Right atrium auricular region (tissue), 2 donors: ENCODE data around the gene CEP57. TPM values are rescaled to one million over a fixed set of nuclear protein-coding genes. Genes with fewer than 3 reads are reported as not detected.

Experiments used
- DNase-seq: peaks from one replicate; pipeline ENCODE4 v3.0.0-alpha.2; 2019; ENCODE audit warnings: low spot score
- H3K27ac ChIP-seq, 2 donors: fragments of 200-600 bp; sonication (generic); 1 replicate in 1 of 2; 2 replicates in 1 of 2; pipeline ENCODE4 v1.5.1; 2016 to 2019
- H3K27me3 ChIP-seq, 2 donors: fragments of 200-600 bp; sonication (generic); one replicate each; pipeline versions ENCODE4 v1.5.1 to v1.6.0; 2017 to 2019
- H3K36me3 ChIP-seq: fragments of 200-600 bp; sonication (generic); one replicate; pipeline ENCODE4 v1.5.1; 2016
- H3K4me1 ChIP-seq, 2 donors: fragments of 200-600 bp; sonication (generic); one replicate each; pipeline versions ENCODE4 v1.5.1 to v1.6.0; 2017 to 2019
- H3K4me3 ChIP-seq, 2 donors: fragments of 200-600 bp; sonication (generic); 1 replicate in 1 of 2; 2 replicates in 1 of 2; pipeline ENCODE4 v1.5.1; 2017 to 2019; ENCODE audit warnings: mild to moderate bottlenecking in 1 of 2, moderate library complexity in 1 of 2
- H3K9me3 ChIP-seq, 2 donors: fragments of 200-600 bp; sonication (generic); one replicate each; pipeline ENCODE4 v1.5.1; 2019
- total RNA-seq, 2 donors: library from RNA; depleted of rRNA; stranded (reverse); fragments of >200 nt; gene quantifications; one replicate each; pipeline ENCODE4 v1.1.0, GENCODE V29; 2016
- TF ChIP-seq, protein P1 (sequence below), 2 donors: fragments of 200-600 bp; sonication (generic); IDR thresholded peaks; one replicate each; pipeline ENCODE4 v1.5.1; 2019; ENCODE audit warnings: antibody characterized with exemption in 2 of 2

Gene CEP57
- total RNA-seq, 2 donors from 2014 or later = 16.1 to 20.0 TPM

DNA sequence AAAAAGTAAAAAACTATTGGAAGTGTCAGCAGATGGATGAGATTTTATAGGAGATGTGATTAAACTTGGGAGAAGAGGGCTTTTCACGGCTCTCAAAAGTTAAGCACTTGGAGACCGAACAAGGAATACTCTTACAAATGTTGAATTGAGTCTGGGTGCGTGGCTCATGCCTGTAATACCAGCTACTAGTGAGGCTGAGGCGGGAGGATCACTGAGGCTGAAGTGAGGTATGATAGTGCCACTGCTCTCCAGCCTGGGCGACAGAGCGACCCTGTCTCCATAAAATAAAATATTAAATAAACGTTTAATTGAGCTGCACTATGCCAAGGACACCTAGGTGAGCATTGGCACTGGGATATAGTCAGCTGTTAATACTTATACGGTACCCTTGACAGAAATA lies 1.9 kb downstream of the CEP57 start:
- Histone ChIP-seq H3K36me3 (no peaks in the 10 kb centered on the region), H3K4me3 (no peak overlapping the region), H3K9me3 (no peaks in the 10 kb centered on the region), H3K4me1 (peaks cover 0 to 22% of the 10 kb centered on the region in 2 donors), H3K27ac (no peak overlapping the region), H3K27me3 (no peaks in the 10 kb centered on the region)
- TF ChIP-seq, protein P1, sequence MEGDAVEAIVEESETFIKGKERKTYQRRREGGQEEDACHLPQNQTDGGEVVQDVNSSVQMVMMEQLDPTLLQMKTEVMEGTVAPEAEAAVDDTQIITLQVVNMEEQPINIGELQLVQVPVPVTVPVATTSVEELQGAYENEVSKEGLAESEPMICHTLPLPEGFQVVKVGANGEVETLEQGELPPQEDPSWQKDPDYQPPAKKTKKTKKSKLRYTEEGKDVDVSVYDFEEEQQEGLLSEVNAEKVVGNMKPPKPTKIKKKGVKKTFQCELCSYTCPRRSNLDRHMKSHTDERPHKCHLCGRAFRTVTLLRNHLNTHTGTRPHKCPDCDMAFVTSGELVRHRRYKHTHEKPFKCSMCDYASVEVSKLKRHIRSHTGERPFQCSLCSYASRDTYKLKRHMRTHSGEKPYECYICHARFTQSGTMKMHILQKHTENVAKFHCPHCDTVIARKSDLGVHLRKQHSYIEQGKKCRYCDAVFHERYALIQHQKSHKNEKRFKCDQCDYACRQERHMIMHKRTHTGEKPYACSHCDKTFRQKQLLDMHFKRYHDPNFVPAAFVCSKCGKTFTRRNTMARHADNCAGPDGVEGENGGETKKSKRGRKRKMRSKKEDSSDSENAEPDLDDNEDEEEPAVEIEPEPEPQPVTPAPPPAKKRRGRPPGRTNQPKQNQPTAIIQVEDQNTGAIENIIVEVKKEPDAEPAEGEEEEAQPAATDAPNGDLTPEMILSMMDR (IDR thresholded peaks at IDR 0.05) = no peak
- DNase-seq = no peak

DNA sequence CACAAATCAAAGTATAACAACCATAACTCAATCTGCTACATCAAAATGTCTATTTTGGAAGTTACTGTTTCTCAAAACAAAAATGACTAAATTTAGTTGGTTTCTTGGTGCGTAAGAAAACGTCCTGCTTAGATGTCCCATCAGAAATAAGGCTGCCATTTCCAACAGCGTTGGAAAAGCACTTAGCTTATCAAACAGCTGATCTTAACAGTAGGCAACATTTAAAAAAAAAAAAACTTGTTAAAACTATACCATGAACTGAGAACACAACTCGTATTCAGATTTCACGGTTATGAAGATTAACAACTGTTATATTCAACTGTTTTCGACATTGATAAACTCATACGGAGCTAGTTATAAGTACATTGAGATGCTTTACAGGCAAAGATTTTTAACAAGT lies 2.4 kb downstream of the CEP57 start:
- H3K36me3 ChIP-seq = no peaks in the 10 kb centered on the region
- no peaks in the 10 kb centered on the region for H3K27me3 ChIP-seq
- DNase-seq = no peak
- TF ChIP-seq, protein P1 (IDR thresholded peaks at IDR 0.05) = no peak
- no peak overlapping the region for H3K4me3 ChIP-seq
- no peaks in the 10 kb centered on the region for H3K9me3 ChIP-seq
- H3K4me1 ChIP-seq = peaks cover 0 to 22% of the 10 kb centered on the region in 2 donors
- no peak overlapping the region for H3K27ac ChIP-seq

DNA sequence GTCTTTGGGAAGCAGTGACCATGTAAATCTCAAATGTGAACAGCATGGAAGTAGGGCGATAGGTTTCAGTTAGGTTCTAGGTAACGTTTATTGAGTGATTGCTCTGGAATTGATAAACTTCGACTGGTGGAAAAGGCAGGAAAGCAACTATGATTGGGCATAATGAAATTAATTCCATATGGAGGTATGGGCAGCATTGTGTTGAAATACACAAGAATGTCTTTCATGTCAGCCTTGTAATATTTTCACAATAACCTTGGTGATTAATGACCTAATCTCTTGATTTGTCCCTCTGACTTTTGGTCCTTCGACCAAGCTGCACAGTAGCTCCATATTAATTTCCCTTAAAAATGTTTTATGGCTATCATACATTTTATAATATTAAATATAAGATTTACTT lies 2.8 kb downstream of the CEP57 start:
- Histone ChIP-seq H3K9me3 (no peaks in the 10 kb centered on the region), H3K4me1 (peaks cover 0 to 21% of the 10 kb centered on the region in 2 donors), H3K27ac (no peak overlapping the region), H3K27me3 (no peaks in the 10 kb centered on the region), H3K4me3 (no peak overlapping the region), H3K36me3 (no peaks in the 10 kb centered on the region)
- TF ChIP-seq, protein P1 (IDR thresholded peaks at IDR 0.05) = no peak
- DNase-seq = no peak

DNA sequence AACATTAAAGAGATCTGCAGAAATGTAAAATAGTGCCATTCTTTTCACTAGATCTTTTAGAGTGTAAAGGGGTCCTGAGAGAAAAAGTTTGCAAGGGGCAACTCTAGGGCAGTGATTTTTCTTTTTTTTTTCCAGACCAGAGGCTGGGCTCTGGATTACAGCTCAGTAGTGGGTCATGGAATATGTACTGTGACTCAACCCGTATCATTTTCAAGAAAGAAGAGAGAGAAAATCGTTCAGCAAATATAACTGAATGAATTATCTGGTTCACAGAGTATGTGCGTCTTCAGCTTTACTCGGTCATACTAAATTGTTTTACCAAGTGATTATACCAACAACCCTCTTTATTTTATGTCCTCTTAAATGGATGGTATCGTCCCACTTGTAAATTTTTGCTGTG lies 3.8 kb downstream of the CEP57 start:
- Histone ChIP-seq H3K4me3 (no peak overlapping the region), H3K27ac (no peak overlapping the region), H3K4me1 (peaks cover 0 to 14% of the 10 kb centered on the region in 2 donors), H3K27me3 (no peaks in the 10 kb centered on the region), H3K36me3 (no peaks in the 10 kb centered on the region), H3K9me3 (no peaks in the 10 kb centered on the region)
- TF ChIP-seq, protein P1 (IDR thresholded peaks at IDR 0.05) = no peak
- DNase-seq = no peak

- Histone ChIP-seq H3K27me3 (no peaks in the 10 kb centered on the region), H3K36me3 (peaks cover 5% of the 10 kb centered on the region), H3K4me1 (peaks cover 0 to 14% of the 10 kb centered on the region in 2 donors), H3K4me3 (no peak overlapping the region), H3K9me3 (no peaks in the 10 kb centered on the region), H3K27ac (no peak overlapping the region)
- no peak for DNase-seq
- TF ChIP-seq, protein P1 (IDR thresholded peaks at IDR 0.05) = no peak
Observed at GRCh38 chr11:95795627-95796295, 5.5 kb downstream of the CEP57 start.

DNA sequence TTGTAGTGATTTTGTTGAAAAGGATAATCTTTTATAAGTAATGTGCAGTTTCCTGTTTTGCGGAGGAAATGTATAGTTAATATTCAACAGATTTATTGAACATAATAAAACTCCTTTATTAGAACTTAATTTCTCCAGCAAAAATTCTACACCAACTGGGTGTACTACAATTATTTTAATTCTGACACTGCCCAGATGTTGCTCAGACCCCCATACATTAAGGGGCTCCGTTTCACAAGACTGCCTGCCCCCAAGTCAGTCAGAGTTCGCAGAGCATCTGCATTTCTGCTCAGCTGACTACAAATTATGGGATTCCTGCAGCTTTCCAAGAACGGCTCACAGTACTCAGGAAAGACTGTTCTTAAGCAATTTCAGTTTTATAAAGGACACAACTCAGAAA lies 6.2 kb downstream of the CEP57 start:
- TF ChIP-seq, protein P1 (IDR thresholded peaks at IDR 0.05) = no peak
- no peak overlapping the region for H3K27ac ChIP-seq
- no peaks in the 10 kb centered on the region for H3K27me3 ChIP-seq
- H3K4me1 ChIP-seq = peaks cover 0 to 10% of the 10 kb centered on the region in 2 donors
- no peaks in the 10 kb centered on the region for H3K9me3 ChIP-seq
- DNase-seq = no peak
- H3K4me3 ChIP-seq = no peak overlapping the region
- H3K36me3 ChIP-seq = peaks cover 5% of the 10 kb centered on the region
